OCI-LY1 (cell line): ENCODE measurements around the gene NOD1.

ENCODE experiments used
- H2AFZ ChIP-seq: fragments of 200-600 bp; sonication (generic), shearing (Covaris generic); 2 replicates; pipeline ENCODE4 v1.6.0; 2014; ENCODE audit warnings: antibody characterized with exemption, mild to moderate bottlenecking, low read length
- H3F3A ChIP-seq: fragments of 200-600 bp; sonication (generic), shearing (Covaris generic); 2 replicates; pipeline ENCODE4 v1.6.0; 2014; ENCODE audit warnings: mild to moderate bottlenecking, antibody characterized with exemption, low read length, moderate library complexity; ENCODE audit not compliant: insufficient read depth
- H3K27ac ChIP-seq: fragments of 200-600 bp; sonication (generic); 2 replicates; pipeline ENCODE4 v1.5.1; 2014; ENCODE audit warnings: low read length, mixed run types, mild to moderate bottlenecking, low read depth; ENCODE audit not compliant: poor library complexity, severe bottlenecking
- H3K27me3 ChIP-seq: fragments of 200-600 bp; sonication (generic); 2 replicates; pipeline ENCODE4 v1.6.0; 2014; ENCODE audit warnings: antibody characterized with exemption, mild to moderate bottlenecking, low read length, moderate library complexity; ENCODE audit not compliant: insufficient read depth
- H3K36me3 ChIP-seq: fragments of 200-600 bp; sonication (generic); 2 replicates; pipeline ENCODE4 v1.6.1; 2014; ENCODE audit warnings: mild to moderate bottlenecking, antibody characterized with exemption, low read length, moderate library complexity, mixed read lengths; ENCODE audit not compliant: insufficient read depth
- H3K4me1 ChIP-seq: fragments of 200-600 bp; sonication (generic); 2 replicates; pipeline ENCODE4 v1.5.1; 2014; ENCODE audit warnings: mild to moderate bottlenecking, low read length, moderate library complexity; ENCODE audit not compliant: insufficient read depth, severe bottlenecking
- H3K4me2 ChIP-seq: fragments of 200-600 bp; sonication (generic), shearing (Covaris generic); 2 replicates; pipeline ENCODE4 v1.6.1; 2014; ENCODE audit warnings: low read length
- H3K4me3 ChIP-seq: fragments of 200-600 bp; sonication (generic); 2 replicates; pipeline ENCODE4 v1.5.1; 2014; ENCODE audit warnings: low read length, low read depth, mild to moderate bottlenecking, mixed read lengths; ENCODE audit not compliant: poor library complexity, severe bottlenecking
- H3K79me2 ChIP-seq: fragments of 200-600 bp; shearing (Covaris generic); 2 replicates; pipeline ENCODE4 v1.6.1; 2016; ENCODE audit warnings: mixed run types, low read length, mixed read lengths; ENCODE audit not compliant: insufficient read depth
- H3K9ac ChIP-seq: fragments of 200-600 bp; sonication (generic), shearing (Covaris generic); 2 replicates; pipeline ENCODE4 v1.6.1; 2014; ENCODE audit warnings: mild to moderate bottlenecking, low read length, mixed read lengths
- H3K9me2 ChIP-seq: fragments of 200-600 bp; sonication (generic), shearing (Covaris generic); 2 replicates; pipeline ENCODE4 v1.6.1; 2014; ENCODE audit warnings: low read depth, mild to moderate bottlenecking, low read length, mixed read lengths
- H3K9me3 ChIP-seq: fragments of 200-600 bp; shearing (Covaris generic); 2 replicates; pipeline ENCODE4 v1.6.1; 2014; ENCODE audit warnings: low read length, mixed read lengths
- H4K20me1 ChIP-seq: fragments of 200-600 bp; sonication (generic), shearing (Covaris generic); 2 replicates; pipeline ENCODE4 v1.6.0; 2016; ENCODE audit warnings: mild to moderate bottlenecking, low read length; ENCODE audit not compliant: insufficient read depth
- CTCF ChIP-seq: fragments of 200-600 bp; sonication (generic), shearing (Covaris generic); IDR thresholded peaks from 2 replicates; pipeline ENCODE4 v1.5.1; 2017; ENCODE audit warnings: mild to moderate bottlenecking, antibody characterized with exemption, low read length, moderate library complexity, mixed read lengths
- EZH2 ChIP-seq: fragments of 200-600 bp; sonication (generic), shearing (Covaris generic); IDR thresholded peaks from 2 replicates; pipeline ENCODE4 v1.8.0; 2017; ENCODE audit warnings: borderline replicate concordance, mixed run types, mild to moderate bottlenecking, antibody characterized with exemption, low read length, moderate library complexity, mixed read lengths

NOD1 gene

GRCh38 chr7:30451539-30452279 lies 26.9 kb downstream of the NOD1 start:
- Histone ChIP-seq H3K27ac (no peak overlapping the region), H2AFZ (no peak overlapping the region), H3K4me1 (peaks cover 7% of the 10 kb centered on the region), H3K9me3 (no peaks in the 10 kb centered on the region), H3K9ac (no peak overlapping the region), H4K20me1 (no peaks in the 10 kb centered on the region), H3K4me2 (no peak overlapping the region), H3K9me2 (no peaks in the 10 kb centered on the region), H3F3A (no peaks in the 10 kb centered on the region), H3K36me3 (no peaks in the 10 kb centered on the region), H3K4me3 (no peak overlapping the region), H3K79me2 (no peaks in the 10 kb centered on the region), H3K27me3 (no peaks in the 10 kb centered on the region)
- TF ChIP-seq CTCF = no peak
- no peak for TF ChIP-seq EZH2

- Histone ChIP-seq H3K9me3 (no peaks in the 10 kb centered on the region), H3K9me2 (no peaks in the 10 kb centered on the region), H3K4me1 (peaks cover 7% of the 10 kb centered on the region), H4K20me1 (no peaks in the 10 kb centered on the region), H3F3A (no peaks in the 10 kb centered on the region), H3K27me3 (no peaks in the 10 kb centered on the region), H3K4me3 (no peak overlapping the region), H3K9ac (no peak overlapping the region), H3K27ac (no peak overlapping the region), H3K79me2 (no peaks in the 10 kb centered on the region), H3K4me2 (no peak overlapping the region), H3K36me3 (no peaks in the 10 kb centered on the region), H2AFZ (no peak overlapping the region)
- TF ChIP-seq CTCF = no peak
- no peak for TF ChIP-seq EZH2
These were observed 27.5 kb downstream of the NOD1 start for GRCh38 chr7:30450983-30451497.

GRCh38 chr7:30450240-30450982 lies 28.2 kb downstream of the NOD1 start:
- no peak overlapping the region for H3K27ac ChIP-seq
- H3K4me1 ChIP-seq = peaks cover 11% of the 10 kb centered on the region
- H3K9ac ChIP-seq = no peak overlapping the region
- H3K79me2 ChIP-seq = no peaks in the 10 kb centered on the region
- no peaks in the 10 kb centered on the region for H4K20me1 ChIP-seq
- TF ChIP-seq EZH2 = no peak
- no peak for TF ChIP-seq CTCF
- no peak overlapping the region for H3K4me2 ChIP-seq
- no peak overlapping the region for H2AFZ ChIP-seq
- no peaks in the 10 kb centered on the region for H3K27me3 ChIP-seq
- H3K4me3 ChIP-seq = no peak overlapping the region
- H3F3A ChIP-seq = no peaks in the 10 kb centered on the region
- no peaks in the 10 kb centered on the region for H3K9me3 ChIP-seq
- H3K9me2 ChIP-seq = no peaks in the 10 kb centered on the region
- no peaks in the 10 kb centered on the region for H3K36me3 ChIP-seq
